Urinary bladder (tissue), 4 donors: ENCODE measurements around the gene GRIA1. TPM values are rescaled to one million over a fixed set of nuclear protein-coding genes. Genes with fewer than 3 reads are reported as not detected.

ENCODE experiments used
- DNase-seq: peaks from one replicate; pipeline ENCODE4 v3.0.0-alpha.2; 2015; ENCODE audit errors: extremely low spot score
- H3K27ac ChIP-seq: one replicate; pipeline ENCODE4 v1.5.1; 2013; ENCODE audit warnings: low read depth, mild to moderate bottlenecking, moderate library complexity
- H3K36me3 ChIP-seq: one replicate; pipeline ENCODE4 v1.6.1; 2013; ENCODE audit warnings: mild to moderate bottlenecking, moderate library complexity; ENCODE audit not compliant: insufficient read depth
- H3K4me1 ChIP-seq: one replicate; pipeline ENCODE4 v1.6.1; 2013; ENCODE audit warnings: mild to moderate bottlenecking, moderate library complexity; ENCODE audit not compliant: insufficient read depth
- H3K4me3 ChIP-seq: one replicate; pipeline ENCODE4 v1.5.1; 2013; ENCODE audit warnings: low read depth, low read length
- WGBS: extraction: QIAGEN DNeasy Blood & Tissue Kit; methylation state at CpG from one replicate; pipeline ENCODE4 v1.1.7; 2013; 5-methylcytosine and 5-hydroxymethylcytosine counted together
- polyA plus RNA-seq: library from polyadenylated mRNA; stranded (reverse); fragments of 200-250 nt; gene quantifications from one replicate; pipeline ENCODE4 v1.2.3, GENCODE V29; 2013
- total RNA-seq: library from RNA; depleted of rRNA; stranded (reverse); fragments of >200 nt; gene quantifications from one replicate; pipeline ENCODE4 v1.2.3, GENCODE V29; 2014
- donor health status: healthy with polysubstance abuse.
- donor health status: healthy.

GRIA1 gene
- total and polyA plus RNA-seq, 2 donors = 0.27 to 3.0 TPM

DNA sequence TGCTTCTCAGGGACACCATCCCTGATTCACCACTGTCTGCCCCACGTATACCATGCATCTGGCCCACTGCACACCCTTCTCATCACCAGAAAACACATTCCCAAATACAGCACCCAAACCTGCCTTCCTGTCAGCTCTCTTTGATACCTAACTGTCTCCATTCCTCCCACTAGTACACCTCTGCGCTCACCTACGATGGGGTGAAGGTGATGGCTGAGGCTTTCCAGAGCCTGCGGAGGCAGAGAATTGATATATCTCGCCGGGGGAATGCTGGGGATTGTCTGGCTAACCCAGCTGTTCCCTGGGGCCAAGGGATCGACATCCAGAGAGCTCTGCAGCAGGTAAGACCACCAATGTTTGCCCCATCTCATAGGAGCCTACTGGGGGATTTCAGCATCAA is 186.4 kb downstream of the GRIA1 start:
- Histone ChIP-seq H3K4me1 (no peaks in the 10 kb centered on the region), H3K27ac (no peak overlapping the region), H3K36me3 (no peaks in the 10 kb centered on the region), H3K4me3 (no peak overlapping the region)
- 67% methylated on average over 7 of the region's 7 CpGs for WGBS
- DNase-seq = no peak

DNA sequence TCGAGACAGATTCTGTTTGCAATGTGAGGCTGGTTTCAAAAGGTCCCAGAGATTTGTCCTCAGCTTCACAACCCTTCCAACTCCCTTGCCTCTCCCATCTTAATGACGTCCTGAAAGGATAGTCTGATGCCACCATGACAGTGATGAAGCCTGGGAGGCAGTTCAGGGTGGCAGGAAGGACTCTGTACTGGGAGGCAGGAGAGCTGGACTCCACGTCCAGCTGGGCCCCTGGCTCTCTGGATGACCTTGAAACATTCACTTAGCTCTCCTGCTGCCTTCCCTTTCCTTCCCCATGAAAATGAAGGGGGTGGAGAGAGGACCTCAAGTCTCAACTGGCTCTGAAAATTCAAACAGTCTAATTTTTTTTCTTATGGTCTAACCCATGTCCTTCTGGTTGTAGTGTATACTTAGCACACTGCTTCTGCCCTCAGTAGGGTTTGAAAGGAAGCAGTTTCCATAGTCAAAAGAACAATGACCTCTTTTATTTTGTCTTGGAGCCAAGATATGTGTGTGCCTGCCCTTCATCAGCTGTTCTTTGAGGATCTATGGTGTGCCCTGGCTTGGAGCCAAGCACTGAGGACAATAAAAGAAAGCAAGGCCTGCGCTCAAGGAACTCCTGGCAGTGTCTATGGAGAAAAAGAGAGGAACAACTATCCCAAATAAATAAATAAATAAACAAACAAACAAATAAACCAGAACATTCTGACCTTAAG is 188.3 kb downstream of the GRIA1 start:
- no peaks in the 10 kb centered on the region for H3K36me3 ChIP-seq
- no peak overlapping the region for H3K27ac ChIP-seq
- no peaks in the 10 kb centered on the region for H3K4me1 ChIP-seq
- H3K4me3 ChIP-seq = no peak overlapping the region
- WGBS = 53% methylated on average over 4 of the region's 4 CpGs
- no peak for DNase-seq

DNA sequence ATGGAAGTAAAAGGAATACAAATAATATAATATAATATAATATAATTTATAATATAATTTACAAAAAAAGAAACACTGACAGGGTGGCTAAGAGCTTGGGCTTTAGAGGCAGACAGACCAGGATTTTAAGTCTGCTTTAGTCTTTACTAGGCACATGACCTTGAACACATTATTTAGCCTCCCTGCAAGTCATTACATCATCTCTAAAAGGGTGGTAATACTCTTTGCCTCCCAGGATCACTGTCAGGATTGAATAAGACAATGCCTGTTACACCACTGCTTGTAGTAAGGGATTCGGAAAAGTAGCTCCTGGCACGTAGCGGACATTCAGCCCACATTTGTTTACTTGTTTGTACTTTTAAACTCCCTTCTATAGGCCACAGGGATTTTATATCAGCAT is 199.8 kb downstream of the GRIA1 start:
- DNase-seq = no peak
- WGBS = 72% methylated on average over 3 of the region's 3 CpGs
- Histone ChIP-seq H3K4me1 (no peaks in the 10 kb centered on the region), H3K36me3 (no peaks in the 10 kb centered on the region), H3K4me3 (no peak overlapping the region), H3K27ac (no peak overlapping the region)

DNA sequence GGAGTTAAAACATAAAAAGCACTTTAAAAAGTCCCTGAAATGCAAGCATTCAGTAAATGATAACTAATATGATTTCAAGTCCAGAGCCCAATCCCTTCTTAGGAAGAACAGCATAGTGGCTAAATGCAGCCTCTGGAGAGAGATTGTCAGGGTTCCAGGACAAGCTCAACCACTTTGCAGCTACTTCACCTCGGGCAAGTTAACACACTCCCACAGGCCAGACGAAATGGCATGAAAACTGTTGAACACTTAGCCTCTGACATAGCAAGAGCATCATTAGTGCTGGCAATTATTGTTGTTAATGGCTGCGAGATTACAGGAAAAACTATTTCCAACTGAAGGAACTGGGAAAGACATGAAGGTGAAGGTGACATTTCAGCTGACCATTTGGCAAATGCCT is 205.8 kb downstream of the GRIA1 start:
- Histone ChIP-seq H3K4me1 (no peaks in the 10 kb centered on the region), H3K27ac (no peak overlapping the region), H3K4me3 (no peak overlapping the region), H3K36me3 (no peaks in the 10 kb centered on the region)
- DNase-seq = no peak
- 72% methylated on average over 3 of the region's 3 CpGs for WGBS

DNA sequence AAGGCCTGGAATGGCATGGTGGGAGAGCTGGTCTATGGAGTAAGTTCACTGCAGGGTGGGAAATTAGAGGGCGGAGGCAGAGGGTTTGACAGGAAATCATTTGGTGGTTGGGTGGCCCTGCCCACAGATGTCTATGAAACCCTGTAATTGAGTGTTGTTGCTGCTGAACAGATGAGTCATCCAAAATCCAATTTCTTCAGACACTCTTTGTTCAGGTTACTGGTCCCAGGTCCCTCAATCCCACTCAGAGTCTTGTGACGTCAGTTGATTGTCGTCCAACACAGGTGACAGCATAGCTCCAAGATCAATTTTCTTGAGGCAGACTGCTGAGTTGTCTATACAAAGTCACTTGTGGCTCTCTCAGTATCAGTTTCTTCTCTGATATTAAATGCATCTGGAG is 208.6 kb downstream of the GRIA1 start:
- H3K4me3 ChIP-seq = no peak overlapping the region
- no peak for DNase-seq
- WGBS = 93% methylated on average over 3 of the region's 3 CpGs
- no peaks in the 10 kb centered on the region for H3K4me1 ChIP-seq
- no peaks in the 10 kb centered on the region for H3K36me3 ChIP-seq
- H3K27ac ChIP-seq = no peak overlapping the region

DNA sequence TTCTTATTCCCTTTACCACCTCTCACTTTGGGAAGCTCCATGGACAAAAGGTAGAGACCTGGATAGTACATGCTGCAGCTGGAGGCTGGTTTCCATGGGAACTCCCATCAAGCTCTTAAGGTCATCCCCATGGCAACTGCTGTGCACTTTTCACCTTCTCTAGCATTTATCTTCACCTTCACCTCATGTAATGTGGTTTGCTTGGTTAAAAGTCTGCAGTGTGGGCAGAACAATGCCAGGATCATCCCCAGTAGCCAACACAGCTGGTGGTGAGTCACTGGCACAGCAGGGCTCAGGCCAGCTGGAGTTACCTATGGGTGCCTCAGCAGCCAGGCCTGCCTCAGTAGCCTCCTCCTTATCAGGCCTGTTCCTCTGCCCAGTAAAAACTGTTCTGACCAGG is 210.5 kb downstream of the GRIA1 start:
- DNase-seq = no peak
- H3K27ac ChIP-seq = no peak overlapping the region
- H3K36me3 ChIP-seq = no peaks in the 10 kb centered on the region
- no peak overlapping the region for H3K4me3 ChIP-seq
- H3K4me1 ChIP-seq = no peaks in the 10 kb centered on the region

DNA sequence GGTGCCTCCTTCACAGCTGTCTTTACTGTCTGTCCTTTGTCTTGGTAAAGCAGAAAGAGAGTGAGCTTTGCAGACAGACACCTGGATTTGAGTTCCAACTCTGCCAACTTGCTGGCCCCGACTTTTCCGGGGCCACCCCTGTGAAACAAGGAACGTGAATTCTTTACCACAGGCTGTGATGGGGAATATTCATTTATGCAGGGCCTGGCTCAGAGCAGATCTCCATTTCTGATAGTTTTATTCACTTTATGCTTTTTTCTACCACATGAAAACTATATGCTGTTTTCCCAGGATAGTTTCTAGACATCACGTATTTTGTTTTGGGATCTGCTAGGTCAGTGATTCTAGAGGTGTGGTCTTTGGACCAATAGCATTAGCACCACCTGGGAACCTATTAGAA is 211.8 kb downstream of the GRIA1 start:
- Histone ChIP-seq H3K36me3 (no peaks in the 10 kb centered on the region), H3K4me1 (no peaks in the 10 kb centered on the region), H3K4me3 (no peak overlapping the region), H3K27ac (no peak overlapping the region)
- DNase-seq = no peak
- 83% methylated on average over 4 of the region's 4 CpGs for WGBS

DNA sequence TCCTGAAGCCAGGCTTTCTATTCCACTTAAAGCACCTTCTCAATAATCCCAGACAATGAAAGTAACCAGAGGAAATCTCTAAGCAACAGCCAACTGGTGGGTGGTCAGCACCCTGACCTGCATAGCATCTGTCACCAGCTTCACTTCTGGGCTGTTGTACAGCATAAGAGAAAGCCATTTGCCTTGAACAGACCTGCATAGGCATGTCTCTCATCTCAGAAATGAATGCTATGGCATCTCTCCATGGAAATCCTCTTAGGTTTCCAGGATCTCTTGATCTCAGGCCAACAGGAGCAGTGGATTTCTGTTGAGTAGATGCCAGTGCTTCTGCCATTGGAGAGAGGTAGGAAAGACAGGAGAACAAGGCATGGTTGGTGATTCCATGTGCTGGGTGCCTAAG is 213.6 kb downstream of the GRIA1 start:
- no peak overlapping the region for H3K27ac ChIP-seq
- no peak for DNase-seq
- no peak overlapping the region for H3K4me3 ChIP-seq
- H3K4me1 ChIP-seq = no peaks in the 10 kb centered on the region
- H3K36me3 ChIP-seq = no peaks in the 10 kb centered on the region

DNA sequence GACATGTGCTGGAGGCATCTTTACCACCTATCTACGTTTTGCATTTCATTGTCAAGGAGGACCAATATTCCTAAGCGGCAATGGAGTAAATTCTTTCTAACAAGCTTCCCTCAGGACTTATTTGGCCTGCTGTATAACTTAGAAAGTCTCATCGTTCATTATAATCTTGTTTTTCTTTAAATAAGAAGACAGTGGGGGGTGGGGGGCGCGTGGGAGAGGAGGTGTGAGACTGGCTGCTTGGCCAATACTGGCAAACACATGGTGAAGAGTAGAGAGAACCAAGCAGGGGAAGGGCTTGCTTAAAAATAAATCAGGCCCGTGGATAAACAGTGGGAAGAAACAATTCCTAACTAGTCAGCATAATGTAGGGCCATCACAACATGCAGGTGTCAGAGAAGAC is 217.2 kb downstream of the GRIA1 start:
- WGBS = 76% methylated on average over 6 of the region's 6 CpGs
- Histone ChIP-seq H3K36me3 (no peaks in the 10 kb centered on the region), H3K4me3 (no peak overlapping the region), H3K27ac (no peak overlapping the region), H3K4me1 (no peaks in the 10 kb centered on the region)
- DNase-seq = no peak

DNA sequence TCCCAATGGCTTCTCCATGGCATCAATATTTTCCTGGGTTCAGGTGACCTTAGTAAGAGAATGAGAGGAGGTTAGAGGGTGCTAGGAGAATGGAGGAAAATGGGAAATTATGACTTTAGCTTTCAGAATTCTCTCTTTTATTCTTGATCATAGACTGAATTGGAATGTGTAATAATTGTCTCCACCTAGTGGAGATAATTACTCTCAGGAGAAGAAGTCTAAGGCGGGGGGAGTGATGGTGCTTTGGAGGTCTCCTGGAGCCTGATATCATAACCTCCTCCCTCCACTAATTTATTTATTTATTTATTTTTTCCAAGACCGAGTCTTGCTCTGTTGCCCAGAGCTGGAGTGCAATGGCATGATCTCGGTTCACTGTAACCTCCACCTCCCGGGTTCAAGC is 221.3 kb downstream of the GRIA1 start:
- no peak overlapping the region for H3K4me3 ChIP-seq
- 92% methylated on average over 4 of the region's 4 CpGs for WGBS

DNA sequence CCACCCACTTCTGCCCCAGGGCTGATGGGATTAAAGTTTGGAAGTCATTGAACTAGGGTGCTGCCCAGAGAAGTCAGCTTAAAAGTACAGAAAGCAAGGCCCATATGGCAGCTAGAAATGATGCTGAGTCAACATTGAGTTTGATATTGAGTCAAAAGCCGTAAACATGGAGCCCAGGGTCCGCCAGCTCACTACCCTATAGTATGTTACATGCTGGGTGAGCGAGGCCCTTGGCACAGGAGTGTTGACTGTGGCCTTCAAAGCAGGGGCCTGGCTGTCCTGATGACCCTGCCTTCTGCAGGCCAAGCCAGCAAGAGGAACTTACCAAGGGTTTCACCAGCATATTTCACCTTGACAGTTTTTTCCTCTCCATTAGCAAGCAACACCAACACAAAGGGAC is 222.5 kb downstream of the GRIA1 start:
- Histone ChIP-seq H3K27ac (no peak overlapping the region), H3K4me3 (no peak overlapping the region), H3K4me1 (no peaks in the 10 kb centered on the region), H3K36me3 (no peaks in the 10 kb centered on the region)
- WGBS = 86% methylated on average over 3 of the region's 3 CpGs
- no peak for DNase-seq

More for the DNA sequence above, 221.3 kb downstream of the GRIA1 start:
- H3K4me1 ChIP-seq = no peaks in the 10 kb centered on the region
- no peak for DNase-seq
- no peak overlapping the region for H3K27ac ChIP-seq
- H3K36me3 ChIP-seq = no peaks in the 10 kb centered on the region

DNA sequence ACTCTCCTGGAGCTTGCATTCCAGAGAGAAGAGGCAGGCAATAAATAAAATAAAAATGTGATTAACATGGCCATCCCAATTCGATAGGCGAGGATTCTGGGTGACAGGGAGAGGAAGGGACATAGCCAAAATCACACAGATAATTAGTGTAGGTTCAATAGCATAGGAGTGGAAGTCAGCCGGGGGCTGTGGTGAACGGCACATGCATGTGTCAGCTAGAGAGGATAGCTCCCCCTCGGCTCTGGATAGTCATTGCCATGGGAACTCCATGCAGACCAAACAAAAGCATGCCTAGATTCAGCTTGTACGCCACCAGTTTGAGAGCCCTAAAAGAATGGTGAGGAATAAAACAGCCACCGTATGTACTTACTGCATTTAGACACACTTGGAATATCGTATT is 223.5 kb downstream of the GRIA1 start:
- no peak overlapping the region for H3K27ac ChIP-seq
- no peaks in the 10 kb centered on the region for H3K36me3 ChIP-seq
- WGBS = 72% methylated on average over 8 of the region's 8 CpGs
- H3K4me3 ChIP-seq = no peak overlapping the region
- no peak for DNase-seq
- H3K4me1 ChIP-seq = no peaks in the 10 kb centered on the region

DNA sequence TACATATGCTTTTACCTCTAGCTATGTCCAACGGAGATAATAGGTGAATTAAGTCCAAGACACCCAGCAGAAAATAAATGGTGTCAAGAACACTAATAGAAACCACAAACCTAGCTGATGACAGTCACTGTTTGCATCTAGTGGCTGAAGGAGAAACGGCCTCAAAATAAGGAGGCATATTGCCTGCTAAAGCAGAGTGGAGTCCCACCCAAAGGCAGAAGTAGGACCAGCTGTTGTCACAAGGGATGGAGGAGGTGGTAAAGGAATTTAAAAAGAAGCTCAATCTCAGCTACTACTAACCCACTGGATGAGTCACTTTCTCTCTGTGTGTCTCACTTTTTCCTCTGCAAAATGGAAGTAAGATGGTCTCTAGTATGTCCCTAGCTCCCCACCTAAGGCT is 224.3 kb downstream of the GRIA1 start:
- WGBS = 71% methylated on average over 2 of the region's 2 CpGs
- DNase-seq = no peak
- no peaks in the 10 kb centered on the region for H3K4me1 ChIP-seq
- H3K27ac ChIP-seq = no peak overlapping the region
- H3K4me3 ChIP-seq = no peak overlapping the region
- H3K36me3 ChIP-seq = no peaks in the 10 kb centered on the region

DNA sequence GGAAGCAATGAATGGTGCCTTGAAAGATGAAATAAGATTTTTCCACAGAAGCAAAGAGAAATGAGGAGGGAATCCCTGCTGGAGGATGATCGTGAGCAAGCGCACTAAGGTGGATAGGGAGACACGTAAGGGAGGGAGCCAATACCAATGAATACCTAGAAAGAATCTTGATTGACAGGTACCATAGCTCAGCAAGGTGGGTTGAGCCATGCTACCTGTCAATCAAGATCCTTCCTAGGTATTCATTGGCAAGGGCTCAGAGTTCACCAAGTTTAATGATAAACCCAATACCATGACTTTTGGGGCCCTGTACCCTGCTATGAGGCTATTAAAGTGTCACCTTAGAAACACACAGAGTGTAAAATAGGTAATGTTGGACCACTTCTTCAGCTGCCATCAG is 226.8 kb downstream of the GRIA1 start:
- no peaks in the 10 kb centered on the region for H3K36me3 ChIP-seq
- no peak for DNase-seq
- WGBS = 97% methylated on average over 3 of the region's 3 CpGs

DNA sequence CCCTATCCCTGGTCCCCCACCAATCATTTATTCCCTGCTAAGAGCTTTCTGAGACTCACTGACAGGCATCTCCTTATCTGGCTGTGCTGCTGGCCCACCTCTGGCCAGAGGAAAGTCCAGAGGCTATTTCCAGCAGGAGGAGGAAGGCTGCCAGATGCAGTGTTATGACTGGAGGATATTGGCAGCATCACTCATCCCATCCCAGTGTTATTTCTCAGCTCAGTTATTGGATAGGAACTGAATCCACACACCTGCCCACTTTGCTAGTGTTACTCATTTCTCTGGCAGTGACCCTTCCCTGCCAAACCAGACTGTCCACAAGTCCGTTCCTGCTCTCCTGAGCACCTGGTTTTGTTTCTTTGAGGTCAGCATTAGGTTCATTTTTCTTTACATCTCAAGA is 228.2 kb downstream of the GRIA1 start:
- no peak overlapping the region for H3K4me3 ChIP-seq
- 70% methylated on average over 1 of the region's 1 CpG for WGBS
- DNase-seq = no peak
- no peaks in the 10 kb centered on the region for H3K36me3 ChIP-seq
- H3K27ac ChIP-seq = no peak overlapping the region
- H3K4me1 ChIP-seq = no peaks in the 10 kb centered on the region

More for the DNA sequence above, 226.8 kb downstream of the GRIA1 start:
- Histone ChIP-seq H3K27ac (no peak overlapping the region), H3K4me1 (no peaks in the 10 kb centered on the region), H3K4me3 (no peak overlapping the region)
